SK-N-MC (cell line): Measurements from ENCODE around the gene SPTBN2.

Experiments
- EZH2 ChIP-seq: fragments of 200-600 bp; sonication (generic); IDR thresholded peaks from one replicate; pipeline ENCODE4 v1.6.1; 2017; ENCODE audit warnings: antibody characterized with exemption
- POLR2AphosphoS5 ChIP-seq: IDR thresholded peaks from 2 replicates; pipeline ENCODE4 v1.6.1; 2012; ENCODE audit warnings: mild to moderate bottlenecking, low read depth, low read length, borderline replicate concordance

DNA sequence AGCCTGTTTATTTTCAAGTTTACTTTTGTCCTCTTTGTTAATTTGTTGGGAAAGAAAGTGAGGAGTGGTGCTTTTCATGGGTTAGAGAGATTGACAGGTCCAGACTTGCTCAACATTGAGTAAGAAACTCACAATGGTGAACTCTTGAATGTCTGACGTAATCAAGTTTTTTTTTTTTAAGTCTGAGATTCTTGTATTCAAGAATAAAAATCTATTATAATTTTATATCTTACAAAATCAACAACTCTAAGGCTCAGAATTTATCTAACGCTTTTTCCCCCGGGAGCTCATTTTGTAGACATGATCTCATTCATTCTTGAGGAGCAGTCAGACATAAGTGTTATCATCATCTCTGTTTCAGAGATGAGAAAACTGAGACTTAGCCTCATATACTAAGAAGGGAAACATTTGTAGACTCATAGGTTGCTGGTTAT lies 39.1 kb upstream of the SPTBN2 start:
- TF ChIP-seq POLR2AphosphoS5 (no peak), EZH2 (no peak)
